Activated naive CD4-positive, alpha-beta T cell treated with Interleukin-2 at 50 U/mL for 16 hours (primary cell): Measurements from ENCODE around the gene ZDHHC17.

Source experiments
- DNase-seq: peaks from one replicate; pipeline ENCODE4 v3.0.0-alpha.2; 2020

Gene ZDHHC17

GRCh38 chr12:76820888-76821482, 57.1 kb downstream of the ZDHHC17 start:
- no peak for DNase-seq

- no peak for DNase-seq
Measured at GRCh38 chr12:76830436-76830835, 66.5 kb downstream of the ZDHHC17 start.

- DNase-seq: no peak
Measured at GRCh38 chr12:76836633-76837032, 72.7 kb downstream of the ZDHHC17 start.

- DNase-seq: no peak
Measured at GRCh38 chr12:76847260-76847659, 83.3 kb downstream of the ZDHHC17 start.

- no peak for DNase-seq
Measured at GRCh38 chr12:76848132-76848531, 84.2 kb downstream of the ZDHHC17 start.

GRCh38 chr12:76852106-76852505, 88.2 kb downstream of the ZDHHC17 start:
- no peak for DNase-seq

GRCh38 chr12:76855271-76855670, 91.4 kb downstream of the ZDHHC17 start:
- DNase-seq: no peak

- DNase-seq: no peak
Measured at GRCh38 chr12:76856018-76856644, 92.2 kb downstream of the ZDHHC17 start.

GRCh38 chr12:76859611-76860010, 95.7 kb downstream of the ZDHHC17 start:
- no peak for DNase-seq

- DNase-seq: no peak
Measured at GRCh38 chr12:76860256-76860655, 96.3 kb downstream of the ZDHHC17 start.

- DNase-seq: no peak
Measured at GRCh38 chr12:76863005-76863670, 99.2 kb downstream of the ZDHHC17 start.

- DNase-seq: no peak
Measured at GRCh38 chr12:76863837-76864236, 99.9 kb downstream of the ZDHHC17 start.

- no peak for DNase-seq
Measured at GRCh38 chr12:76864791-76865400, 101.0 kb downstream of the ZDHHC17 start.

- DNase-seq: no peak
Measured at GRCh38 chr12:76866151-76866567, 102.2 kb downstream of the ZDHHC17 start.

GRCh38 chr12:76866726-76867125, 102.8 kb downstream of the ZDHHC17 start:
- no peak for DNase-seq

GRCh38 chr12:76871082-76871481, 107.2 kb downstream of the ZDHHC17 start:
- no peak for DNase-seq

GRCh38 chr12:76871742-76872141, 107.8 kb downstream of the ZDHHC17 start:
- no peak for DNase-seq

GRCh38 chr12:76872415-76872814, 108.5 kb downstream of the ZDHHC17 start:
- no peak for DNase-seq

GRCh38 chr12:76874027-76874426, 110.1 kb downstream of the ZDHHC17 start:
- DNase-seq: no peak

- DNase-seq: no peak
Measured at GRCh38 chr12:76874491-76875190, 110.7 kb downstream of the ZDHHC17 start.

GRCh38 chr12:76876696-76877229, 112.8 kb downstream of the ZDHHC17 start:
- DNase-seq: no peak

GRCh38 chr12:76878099-76878898, 114.4 kb downstream of the ZDHHC17 start:
- DNase-seq: peak; percentile 6
